ENCODE results near the gene PRM1.

DNA sequence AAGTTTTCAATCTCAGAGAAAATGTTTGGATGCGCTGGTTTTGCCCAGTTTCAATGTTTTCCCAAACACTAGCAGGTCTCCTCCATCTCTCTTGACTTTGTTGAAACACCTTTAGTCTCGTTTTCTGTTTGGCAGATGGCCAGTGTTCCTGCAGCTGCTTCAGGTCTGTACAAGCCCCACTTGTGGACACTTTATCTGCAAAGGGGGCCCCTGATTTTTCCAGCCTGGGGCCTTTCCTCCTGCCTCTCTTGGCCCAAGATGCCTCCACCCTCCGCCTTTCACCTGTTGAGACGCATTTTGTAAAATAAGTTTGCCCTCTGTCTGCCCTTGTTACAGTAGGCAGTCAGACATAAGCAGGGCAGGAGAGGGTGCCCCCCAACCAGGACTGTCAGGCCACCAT, 21.8 kb upstream of the PRM1 start:
- TF ChIP-seq CTCF (IDR thresholded peaks at IDR 0.05) (no peak), POLR2A (IDR thresholded peaks at IDR 0.05) (no peak)
